HepG2 (cell line): ENCODE measurements around the gene CASP5. TPM values are rescaled to one million over a fixed set of nuclear protein-coding genes. Genes with fewer than 3 reads are reported as not detected.
A peak's percentile ranks its signal among the peaks of the same experiment; 100 is the strongest.

Experiments
- ARHGAP35 ChIP-seq: sonication (generic); formaldehyde crosslinking; IDR thresholded peaks from 2 replicates; pipeline ENCODE4 v1.9.0; 2022; ENCODE audit warnings: mild to moderate bottlenecking, inconsistent platforms, moderate library complexity, missing genetic modification reagents, borderline replicate concordance
- CBFB ChIP-seq: sonication (generic); formaldehyde crosslinking; IDR thresholded peaks from 2 replicates; pipeline ENCODE4 v1.4.0; 2020; ENCODE audit warnings: missing genetic modification reagents
- CEBPG ChIP-seq: IDR thresholded peaks from 2 replicates; pipeline ENCODE4 v1.6.1; 2016
- EP300 ChIP-seq, 3 experiments: sonication (generic) in 1 of 3; formaldehyde crosslinking in 1 of 3; IDR thresholded peaks; 2 replicates each; pipeline versions ENCODE4 v1.5.1 to v1.6.1; 2011 to 2020; ENCODE audit warnings: low read depth in 2 of 3, low read length in 2 of 3, borderline replicate concordance in 1 of 3, improper control_type of control experiment in 1 of 3, mild to moderate bottlenecking in 1 of 3, missing genetic modification reagents in 1 of 3, moderate library complexity in 1 of 3
- ERF ChIP-seq: IDR thresholded peaks from 2 replicates; pipeline ENCODE4 v1.6.1; 2018; ENCODE audit warnings: missing biosample characterization, missing genetic modification reagents
- FOXJ3 ChIP-seq: sonication (generic); formaldehyde crosslinking; IDR thresholded peaks from 2 replicates; pipeline ENCODE4 v1.4.0; 2020; ENCODE audit warnings: missing genetic modification reagents, mild to moderate bottlenecking, borderline replicate concordance
- GMEB2 ChIP-seq: IDR thresholded peaks from 2 replicates; pipeline ENCODE4 v1.6.1; 2016; ENCODE audit warnings: missing biosample characterization, missing genetic modification reagents, low read depth
- GZF1 ChIP-seq: sonication (generic); formaldehyde crosslinking; IDR thresholded peaks from 2 replicates; pipeline ENCODE4 v1.5.1; 2020; ENCODE audit warnings: mild to moderate bottlenecking, missing genetic modification reagents
- HDAC6 ChIP-seq: fragments of 200-600 bp; sonication (generic); IDR thresholded peaks from 2 replicates; pipeline ENCODE4 v1.7.0; 2017; ENCODE audit warnings: mild to moderate bottlenecking, antibody characterized with exemption, low read length, low read depth
- HNF4A ChIP-seq: sonication (generic); formaldehyde crosslinking; IDR thresholded peaks from 2 replicates; pipeline ENCODE4 v1.4.0; 2020; ENCODE audit warnings: missing genetic modification reagents
- IRF9 ChIP-seq: sonication (generic); formaldehyde crosslinking; IDR thresholded peaks from 2 replicates; pipeline ENCODE4 v1.8.0; 2022; ENCODE audit warnings: missing genetic modification reagents, mild to moderate bottlenecking, borderline replicate concordance
- MEF2D ChIP-seq: sonication (generic); formaldehyde crosslinking; IDR thresholded peaks from 2 replicates; pipeline ENCODE4 v1.5.1; 2020; ENCODE audit warnings: mild to moderate bottlenecking, missing genetic modification reagents
- NFIC ChIP-seq: IDR thresholded peaks from 2 replicates; pipeline ENCODE4 v1.6.1; 2012; ENCODE audit warnings: mild to moderate bottlenecking, low read length, inconsistent platforms
- NR2F6 ChIP-seq, 2 experiments: IDR thresholded peaks; 2 replicates each; pipeline ENCODE4 v1.6.1; 2016; ENCODE audit warnings: antibody characterized with exemption in 1 of 2, mild to moderate bottlenecking in 1 of 2
- PITX1 ChIP-seq: sonication (generic); formaldehyde crosslinking; IDR thresholded peaks from 2 replicates; pipeline ENCODE4 v1.5.1; 2020; ENCODE audit warnings: mild to moderate bottlenecking, missing genetic modification reagents
- SOX6 ChIP-seq, 2 experiments: fragments of 450-650 bp in 1 of 2; sonication (generic) in 1 of 2; formaldehyde crosslinking in 1 of 2; IDR thresholded peaks; 2 replicates each; pipeline versions ENCODE4 v1.4.0 to v1.6.1; 2017 to 2020; ENCODE audit warnings: antibody characterized with exemption in 1 of 2, mild to moderate bottlenecking in 1 of 2, missing genetic modification reagents in 1 of 2
- STAG1 ChIP-seq: sonication (generic); formaldehyde crosslinking; IDR thresholded peaks from 2 replicates; pipeline ENCODE4 v1.4.0; 2020; ENCODE audit warnings: missing genetic modification reagents
- TARDBP ChIP-seq: sonication (generic); formaldehyde crosslinking; IDR thresholded peaks from 2 replicates; pipeline ENCODE4 v1.8.0; 2022; ENCODE audit warnings: mild to moderate bottlenecking, missing genetic modification reagents
- TBP ChIP-seq: sonication (generic); formaldehyde crosslinking; IDR thresholded peaks from 2 replicates; pipeline ENCODE4 v1.5.0; 2020; ENCODE audit warnings: missing genetic modification reagents
- WIZ ChIP-seq: sonication (generic); formaldehyde crosslinking; IDR thresholded peaks from 2 replicates; pipeline ENCODE4 v1.5.1; 2020; ENCODE audit warnings: mild to moderate bottlenecking, missing genetic modification reagents
- ZFP36L2 ChIP-seq: sonication (generic); formaldehyde crosslinking; IDR thresholded peaks from 2 replicates; pipeline ENCODE4 v1.4.0; 2020; ENCODE audit warnings: missing genetic modification reagents
- ZNF121 ChIP-seq: sonication (generic); formaldehyde crosslinking; IDR thresholded peaks from 2 replicates; pipeline ENCODE4 v1.5.0; 2020; ENCODE audit warnings: mild to moderate bottlenecking, missing genetic modification reagents
- ZNF225 ChIP-seq: sonication (generic); formaldehyde crosslinking; IDR thresholded peaks from 2 replicates; pipeline ENCODE4 v1.4.0; 2020; ENCODE audit warnings: mild to moderate bottlenecking, missing genetic modification reagents
- ZNF230 ChIP-seq: sonication (generic); formaldehyde crosslinking; IDR thresholded peaks from 2 replicates; pipeline ENCODE4 v1.4.0; 2020; ENCODE audit warnings: mild to moderate bottlenecking, missing genetic modification reagents
- ZNF577 ChIP-seq: sonication (generic); formaldehyde crosslinking; IDR thresholded peaks from 2 replicates; pipeline ENCODE4 v1.4.0; 2020; ENCODE audit warnings: mild to moderate bottlenecking, low read depth, missing genetic modification reagents, borderline replicate concordance
- ZNF777 ChIP-seq: sonication (generic); formaldehyde crosslinking; IDR thresholded peaks from 2 replicates; pipeline ENCODE4 v1.4.0; 2020; ENCODE audit warnings: missing genetic modification reagents
- ZNF800 ChIP-seq: sonication (generic); formaldehyde crosslinking; IDR thresholded peaks from 2 replicates; pipeline ENCODE4 v1.4.0; 2020; ENCODE audit warnings: missing genetic modification reagents
- polyA plus RNA-seq, 8 experiments: library from polyadenylated mRNA; depleted of rRNA in 3 of 8; stranded (reverse) in 7 of 8; unstranded in 1 of 8; fragments of >200 nt; fragmentation: Illumina TruSeq in 4 of 8; extraction: Trizol in 4 of 8; gene quantifications; 2 replicates each; pipeline versions ENCODE4 v1.2.1 to v1.2.3, GENCODE V29; 2011 to 2016; ENCODE audit warnings: low read depth in 4 of 8, missing spikeins in 1 of 8, mixed read lengths in 1 of 8; ENCODE audit not compliant: insufficient read depth in 1 of 8
- total RNA-seq, 5 experiments: library from RNA; depleted of rRNA; stranded (reverse); fragments of >200 nt; fragmentation: Illumina TruSeq; extraction: Trizol; gene quantifications; 2 replicates each; pipeline ENCODE4 v1.2.3, GENCODE V29; 2016; ENCODE audit warnings: low read depth in 1 of 5

CASP5 gene
- total and polyA plus RNA-seq, 2 of the 13 experiments (the other 11 are each of a cell fraction or from before 2014, with no cell fraction given): not detected

- 0 out of 2 replicates have a peak, but pooled peaks have one; percentile 28 for TF ChIP-seq TARDBP (CRISPR knock-in tag)
- TF ChIP-seq ERF (CRISPR knock-in tag): 0 out of 2 replicates have a peak, but pooled peaks have one; percentile 36
- TF ChIP-seq ZNF777 (CRISPR knock-in tag): no peak
- TF ChIP-seq ZNF225 (CRISPR knock-in tag): no peak
- TF ChIP-seq ARHGAP35 (CRISPR knock-in tag): no peak
- TF ChIP-seq HDAC6: no peak
- peak; percentile 90 for TF ChIP-seq PITX1 (CRISPR knock-in tag)
- no peak for TF ChIP-seq SOX6 (IDR thresholded peaks at IDR 0.05)
- peak; percentile 95 for TF ChIP-seq SOX6 (CRISPR knock-in tag; IDR thresholded peaks at IDR 0.05)
- TF ChIP-seq STAG1 (CRISPR knock-in tag): peak; percentile 11; the same call in 1 of the 2 replicates
- peak; percentile 32; the same call in 1 of the 2 replicates for TF ChIP-seq CEBPG (CRISPR knock-in tag)
- TF ChIP-seq CBFB (CRISPR knock-in tag): no peak
- no peak for TF ChIP-seq WIZ (CRISPR knock-in tag)
- TF ChIP-seq ZNF230 (CRISPR knock-in tag): no peak
- no peak for TF ChIP-seq ZNF800 (CRISPR knock-in tag)
- no peak for TF ChIP-seq ZNF121 (CRISPR knock-in tag)
- peak; percentile 92; the same call in 1 of the 2 replicates for TF ChIP-seq FOXJ3 (CRISPR knock-in tag)
- no peak for TF ChIP-seq ZFP36L2 (CRISPR knock-in tag)
- TF ChIP-seq GZF1 (CRISPR knock-in tag): no peak
- TF ChIP-seq ZNF577 (CRISPR knock-in tag): no peak
- no peak for TF ChIP-seq TBP (CRISPR knock-in tag)
- 0 out of 2 replicates have a peak, but pooled peaks have one; percentile 59 for TF ChIP-seq MEF2D (CRISPR knock-in tag)
- TF ChIP-seq IRF9: no peak
- peak; percentile 85 for TF ChIP-seq NFIC
- TF ChIP-seq GMEB2 (CRISPR knock-in tag): no peak
- 0 out of 2 replicates have a peak, but pooled peaks have one; percentile 18 for TF ChIP-seq NR2F6 (IDR thresholded peaks at IDR 0.05)
- peak; percentile 30; the same call in 1 of the 2 replicates for TF ChIP-seq NR2F6 (CRISPR knock-in tag; IDR thresholded peaks at IDR 0.05)
- TF ChIP-seq HNF4A (CRISPR knock-in tag): peak; percentile 77
- TF ChIP-seq EP300 (IDR thresholded peaks at IDR 0.05; ENCODE audit: low read depth in 2 of 2, low read length in 2 of 2): peak in 1 of 2 experiments; percentile 86; a peak in 2 of 4 replicates
- TF ChIP-seq EP300 (CRISPR knock-in tag; IDR thresholded peaks at IDR 0.05; ENCODE audit: borderline replicate concordance): no peak
Observed at GRCh38 chr11:105051559-105051958, 28.6 kb upstream of the CASP5 start (continued).
